NCI-H510A treated with DMSO at 0.1 percent for 48 hours (cell line): Measurements from ENCODE around the gene PXT1.
"Not testable (repeated sequence)": the region's sequence is repeated elsewhere in the genome, so short reads cannot be mapped to it uniquely, and the experiment has no call there.

ENCODE experiments used
- DNase-seq: peaks from one replicate; lab custom pipeline; 2025; lab: John Stamatoyannopoulos, UW

Gene PXT1

GRCh38 chr6:36368921-36369865 is 73.5 kb downstream of the PXT1 start:
- peak; percentile 93 for DNase-seq

GRCh38 chr6:36368421-36368820 is 74.2 kb downstream of the PXT1 start:
- DNase-seq = no peak

DNA sequence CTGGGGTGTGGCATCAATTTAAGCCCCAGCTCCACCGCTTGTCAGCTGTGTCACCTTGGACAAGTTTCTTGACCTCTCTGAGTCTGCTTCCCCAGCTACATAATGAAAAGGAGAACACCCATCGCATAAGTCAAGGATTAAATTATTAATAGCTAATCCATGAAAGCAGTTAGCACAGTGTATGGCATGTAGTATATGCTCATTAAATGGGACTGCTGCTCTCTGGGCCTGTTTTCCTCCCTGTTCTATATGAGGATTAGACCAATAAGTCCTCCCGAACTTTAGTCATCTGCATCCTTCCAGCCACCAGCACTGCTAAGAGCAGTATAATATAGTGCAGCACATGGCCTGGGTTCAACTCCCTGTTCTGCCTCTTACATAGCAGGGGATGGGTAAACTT is 74.9 kb downstream of the PXT1 start:
- DNase-seq = no peak

GRCh38 chr6:36364669-36365479 is 77.8 kb downstream of the PXT1 start:
- DNase-seq = no peak

DNA sequence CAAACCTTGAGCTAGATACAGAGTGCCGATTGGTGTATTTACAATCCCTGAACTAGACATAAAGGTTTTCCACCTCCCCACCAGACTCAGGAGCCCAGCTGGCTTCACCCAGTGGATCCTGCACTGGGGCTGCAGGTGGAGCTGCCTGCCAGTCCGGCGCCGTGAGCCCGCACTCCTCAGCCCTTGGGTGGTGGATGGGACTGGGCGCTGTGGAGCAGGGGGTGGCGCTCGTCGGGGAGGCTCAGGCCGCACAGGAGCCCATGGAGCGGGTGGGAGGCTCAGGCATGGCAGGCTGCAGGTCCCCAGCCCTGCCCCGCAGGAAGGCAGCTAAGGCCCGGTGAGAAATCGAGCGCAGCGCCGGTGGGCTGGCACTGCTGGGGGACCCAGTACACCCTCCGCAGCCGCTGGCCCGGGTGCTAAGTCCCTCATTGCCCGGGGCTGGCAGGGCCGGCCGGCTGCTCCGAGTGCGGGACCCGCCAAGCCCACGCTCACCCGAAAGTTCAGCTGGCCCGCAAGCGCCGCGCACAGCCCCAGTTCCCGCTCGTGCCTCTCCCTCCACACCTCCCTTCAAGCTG is 78.5 kb downstream of the PXT1 start:
- not testable (repeated sequence) for DNase-seq

GRCh38 chr6:36363371-36363752 is 79.3 kb downstream of the PXT1 start:
- not testable (repeated sequence) for DNase-seq

DNA sequence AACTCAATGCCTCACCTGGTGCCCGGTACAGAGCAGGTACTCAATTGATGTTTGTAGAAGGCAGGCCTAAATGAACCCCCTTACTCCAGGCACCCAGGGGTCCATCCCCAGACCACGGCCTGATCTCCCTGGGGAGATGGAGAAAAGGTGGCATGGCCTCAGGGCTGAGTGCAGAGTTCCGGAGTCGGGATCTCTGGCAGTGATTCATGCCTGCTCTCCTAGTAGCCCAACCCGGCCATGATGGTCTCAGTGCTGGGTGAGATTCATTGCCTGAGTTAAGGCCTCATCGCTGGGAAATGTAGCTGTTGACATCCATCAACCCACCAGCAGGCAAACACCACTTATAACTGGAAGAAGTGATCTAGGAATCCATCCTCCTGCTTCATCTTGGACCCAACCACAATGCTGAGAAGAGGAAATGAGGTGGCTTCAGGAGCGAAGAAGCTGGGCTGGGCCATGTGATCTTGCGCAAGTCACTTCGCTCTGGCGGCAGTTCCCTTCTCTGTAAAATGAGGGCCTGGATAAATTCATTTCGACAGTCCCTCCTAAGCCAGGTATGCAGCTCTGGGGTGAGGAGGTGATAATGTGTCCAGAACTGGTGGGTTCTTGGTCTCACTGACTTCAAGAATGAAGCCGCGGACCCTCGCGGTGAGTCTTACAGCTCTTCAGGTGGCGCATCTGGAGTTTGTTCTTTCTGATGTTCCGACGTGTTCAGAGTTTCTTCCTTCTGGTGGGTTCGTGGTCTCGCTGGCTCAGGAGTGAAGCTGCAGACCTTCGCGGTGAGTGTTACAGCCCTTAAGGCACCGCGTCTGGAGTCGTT is 79.9 kb downstream of the PXT1 start:
- DNase-seq = no peak

GRCh38 chr6:36361071-36361470 is 81.6 kb downstream of the PXT1 start:
- DNase-seq = no peak

DNA sequence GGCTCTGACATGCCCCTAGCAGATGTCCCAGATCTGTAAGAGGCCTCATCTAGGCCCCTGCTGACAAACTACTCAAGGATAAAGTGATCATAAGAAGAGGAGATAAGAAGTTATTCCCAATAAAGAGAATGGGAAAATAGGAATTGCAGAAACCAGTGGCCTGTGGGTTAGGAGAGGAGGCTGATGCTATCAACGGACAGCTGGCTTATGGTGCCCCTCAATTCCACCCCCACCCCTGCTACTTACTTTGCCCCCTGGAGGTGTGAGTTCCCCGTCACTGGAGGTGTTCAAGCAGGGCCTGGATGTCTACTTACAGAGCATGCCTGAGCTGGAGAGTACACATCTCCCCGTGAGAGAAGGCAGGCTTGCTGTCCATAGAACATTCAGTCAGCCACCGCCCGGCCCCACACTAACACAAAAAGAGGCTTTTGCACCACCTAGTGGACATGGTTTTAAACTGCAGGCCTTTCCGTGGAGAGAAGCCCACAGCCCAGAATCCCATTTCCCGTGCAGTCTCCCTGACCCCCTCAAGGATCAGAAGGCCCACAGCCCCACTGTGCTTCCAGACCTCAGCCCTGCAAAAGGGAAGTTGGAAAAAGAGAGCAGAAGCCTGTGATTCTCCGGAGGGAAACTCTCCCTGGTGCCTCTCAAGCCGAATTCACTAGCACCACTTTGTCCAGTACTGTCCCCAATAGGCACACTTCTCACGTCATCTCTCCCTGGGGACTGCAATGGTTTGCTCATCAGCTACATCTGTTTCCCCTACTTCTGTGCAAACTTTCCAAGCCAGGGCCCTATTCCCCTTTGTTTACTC is 82.2 kb downstream of the PXT1 start:
- peak; percentile 93 for DNase-seq

GRCh38 chr6:36358226-36358915 is 84.3 kb downstream of the PXT1 start:
- DNase-seq = no peak

- no peak for DNase-seq
Measured at GRCh38 chr6:36357872-36358225, 84.8 kb downstream of the PXT1 start.

DNA sequence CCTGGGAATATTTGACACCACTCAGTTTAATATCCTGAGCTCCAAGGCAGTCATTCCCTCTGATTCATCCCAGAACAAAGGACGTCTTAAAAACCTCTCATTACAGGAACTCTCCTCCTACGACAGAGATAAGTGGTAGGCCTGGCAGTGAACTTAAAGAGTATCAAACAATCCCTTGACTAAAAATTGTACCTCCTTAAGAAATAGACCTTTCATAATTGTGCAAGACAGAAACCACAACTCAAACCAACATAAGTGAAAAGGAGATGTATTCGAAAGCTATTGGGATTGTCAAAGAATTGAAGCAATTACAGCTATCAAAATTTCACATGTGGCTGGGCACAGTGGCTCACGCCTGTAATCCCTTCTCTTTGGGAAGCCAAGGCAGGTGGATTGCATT is 86.8 kb downstream of the PXT1 start:
- no peak for DNase-seq

DNA sequence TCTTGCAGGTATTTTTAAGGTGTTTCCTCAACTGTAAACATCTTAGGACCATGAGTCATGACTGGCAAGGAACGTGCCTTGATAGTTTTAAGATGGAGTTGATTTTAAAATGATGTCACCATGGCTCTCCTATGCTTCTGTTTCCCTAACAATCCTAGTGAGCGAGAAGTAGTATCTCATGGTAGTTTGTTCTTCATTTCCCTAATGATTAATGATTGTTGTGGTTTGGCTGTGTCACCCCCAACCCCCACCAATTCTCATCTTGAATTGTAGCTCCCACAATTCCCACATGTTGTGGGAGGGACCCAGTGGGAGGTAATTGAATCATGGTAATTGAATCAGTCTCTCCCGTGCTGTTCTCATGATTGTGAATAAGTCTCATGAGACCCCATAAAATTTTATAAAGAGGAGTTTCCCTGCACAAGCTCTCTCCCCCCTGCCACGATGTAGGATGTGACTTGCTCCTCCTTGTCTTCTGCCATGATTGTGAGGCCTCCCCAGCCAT is 89.2 kb downstream of the PXT1 start:
- no peak for DNase-seq

- DNase-seq = no peak
Measured at GRCh38 chr6:36352477-36353157, 90.0 kb downstream of the PXT1 start.

DNA sequence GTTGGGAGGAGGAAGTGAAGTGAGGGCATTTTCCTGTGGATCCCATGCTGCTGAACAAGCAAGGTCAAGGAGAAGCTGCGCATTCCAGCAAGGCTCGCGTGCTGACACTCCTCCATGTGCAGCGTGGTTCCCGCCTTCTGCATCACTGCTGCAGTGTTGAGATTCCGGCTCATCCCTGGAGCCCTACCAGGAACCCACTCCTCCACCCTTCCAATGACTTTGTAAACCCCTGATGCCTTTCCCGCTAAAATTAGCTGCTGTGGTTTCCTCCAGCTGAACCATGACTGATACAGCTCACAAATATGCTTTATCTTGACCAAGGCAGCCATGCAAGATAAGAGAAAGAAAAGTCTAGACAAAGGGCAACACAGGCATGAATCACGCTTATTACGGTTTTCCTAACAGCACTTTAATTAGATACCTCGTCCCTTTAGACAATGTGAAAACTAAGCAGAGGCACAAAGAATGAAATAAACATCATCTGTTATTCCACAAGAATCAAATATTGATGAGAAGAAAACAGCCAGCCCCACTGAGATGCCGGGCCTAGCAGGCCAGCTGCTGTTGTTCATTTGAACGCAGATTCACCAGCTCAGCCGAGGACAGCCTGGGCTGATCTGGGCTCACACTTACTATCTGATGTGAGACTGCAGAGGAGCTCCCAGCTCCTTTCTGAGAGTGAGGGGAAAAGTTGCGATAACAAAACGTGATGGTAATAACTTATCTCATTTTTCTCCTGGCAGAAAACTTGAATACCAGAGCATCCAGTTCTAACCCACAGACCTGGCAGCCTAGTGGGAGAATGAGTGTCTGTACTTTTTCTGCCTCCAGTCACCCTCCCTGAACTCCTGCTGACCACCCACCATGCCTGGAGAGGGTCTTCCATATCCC is 91.7 kb downstream of the PXT1 start:
- no peak for DNase-seq

GRCh38 chr6:36350082-36350481 is 92.6 kb downstream of the PXT1 start:
- DNase-seq = peak; percentile 20

GRCh38 chr6:36349240-36349639 is 93.4 kb downstream of the PXT1 start:
- peak; percentile 97 for DNase-seq

GRCh38 chr6:36347621-36348020 is 95.0 kb downstream of the PXT1 start:
- peak; percentile 10 for DNase-seq
